Uterus (tissue), 4 donors: ENCODE measurements around the gene LIN54. TPM values are rescaled to one million over a fixed set of nuclear protein-coding genes. Genes with fewer than 3 reads are reported as not detected.
"Not testable (repeated sequence)": the region's sequence is repeated elsewhere in the genome, so short reads cannot be mapped to it uniquely, and the experiment has no call there.

Experiments used
- DNase-seq, 2 donors: peaks; one replicate each; pipeline ENCODE4 v3.0.0-alpha.2; 2019 to 2020
- H3K27ac ChIP-seq, 2 donors: fragments of 200-600 bp; sonication (generic); 1 replicate in 1 of 2; 2 replicates in 1 of 2; pipeline ENCODE4 v1.5.1; 2016 to 2018
- H3K27me3 ChIP-seq, 2 donors: fragments of 200-600 bp; sonication (generic); one replicate each; pipeline ENCODE4 v1.5.1; 2018 to 2019; ENCODE audit warnings: control low read depth in 1 of 2
- H3K36me3 ChIP-seq, 2 donors: fragments of 200-600 bp; sonication (generic); one replicate each; pipeline ENCODE4 v1.5.1; 2019; ENCODE audit warnings: control low read depth in 1 of 2
- H3K4me1 ChIP-seq, 2 donors: fragments of 200-600 bp; sonication (generic); one replicate each; pipeline ENCODE4 v1.5.1; 2018 to 2019; ENCODE audit warnings: control low read depth in 1 of 2
- H3K4me3 ChIP-seq, 2 donors: fragments of 200-600 bp; sonication (generic); 1 replicate in 1 of 2; 2 replicates in 1 of 2; pipeline ENCODE4 v1.5.1; 2018 to 2019; ENCODE audit warnings: mild to moderate bottlenecking in 1 of 2
- H3K9me3 ChIP-seq, 2 donors: fragments of 200-600 bp; sonication (generic); one replicate each; pipeline ENCODE4 v1.5.1; 2019; ENCODE audit warnings: control low read depth in 1 of 2
- POLR2A ChIP-seq, 2 donors: fragments of 450-650 bp; IDR thresholded peaks; one replicate each; pipeline ENCODE4 v1.6.1; 2016; ENCODE audit warnings: antibody characterized with exemption in 2 of 2, mild to moderate bottlenecking in 1 of 2, moderate library complexity in 1 of 2
- intact Hi-C: fragments of 100-400 bp; cut with DNase I; formaldehyde crosslinking; loops from one replicate; pipeline ENCODE4 v1.15.1; 2023; ENCODE audit warnings: low total_unique reads
- total RNA-seq, 4 donors: library from RNA; depleted of rRNA in 3 of 4; stranded (reverse); fragments of >200 nt in 3 of 4; gene quantifications; one replicate each; pipeline versions ENCODE4 v1.1.0 to v1.2.4, GENCODE V29; 2014 to 2023
- TF ChIP-seq, protein P1 (sequence below), 4 experiments: fragments of 200-600 bp in 2 of 4; fragments of 450-650 bp in 2 of 4; sonication (generic) in 2 of 4; IDR thresholded peaks; one replicate each; pipeline ENCODE4 v1.5.1; 2016 to 2019; ENCODE audit warnings: antibody characterized with exemption in 4 of 4, mild to moderate bottlenecking in 2 of 4, moderate library complexity in 1 of 4
- donor health status: DM: yes; HTN: yes; CAD: no.

LIN54 gene
- total RNA-seq, 4 donors from 2014 or later, result 3.3 to 47.6 (median 20.2) TPM

DNA sequence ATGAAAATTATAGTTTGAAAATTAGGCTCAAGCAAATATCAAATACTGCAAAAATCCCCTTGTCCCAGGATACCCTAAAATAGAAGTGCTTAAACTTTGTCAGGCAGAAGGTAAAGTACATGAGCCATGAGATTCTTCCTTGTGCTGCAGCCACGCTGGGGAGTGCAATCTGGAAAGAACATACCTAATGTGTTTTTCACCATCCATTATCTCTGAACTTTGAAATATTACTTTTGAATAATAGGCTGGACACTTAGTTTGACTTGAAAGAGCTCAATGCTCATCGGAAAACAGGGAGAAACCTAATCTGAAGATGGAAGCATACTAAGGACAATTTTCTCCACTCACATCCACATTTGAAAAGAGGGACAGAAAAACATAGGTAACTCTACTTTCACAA is 91.2 kb downstream of the LIN54 start:
- no peaks in the 10 kb centered on the region for H3K4me1 ChIP-seq

DNA sequence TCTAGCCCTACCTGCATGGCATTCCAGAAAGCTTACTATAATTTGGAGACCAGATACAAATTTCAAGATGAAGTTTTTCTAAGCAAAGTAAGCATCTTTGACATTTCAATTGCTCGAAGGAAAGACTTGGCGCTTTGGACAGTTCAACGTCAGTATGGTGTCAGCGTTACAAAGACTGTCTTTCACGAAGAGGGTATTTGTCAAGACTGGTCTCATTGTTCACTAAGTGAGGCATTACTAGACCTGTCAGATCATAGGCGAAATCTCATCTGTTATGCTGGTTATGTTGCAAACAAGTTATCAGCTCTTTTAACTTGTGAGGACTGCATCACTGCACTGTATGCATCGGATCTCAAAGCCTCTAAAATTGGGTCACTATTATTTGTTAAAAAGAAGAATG is 92.5 kb downstream of the LIN54 start:
- intact Hi-C loops, result no loop called here
- Histone ChIP-seq H3K27me3 (no peaks in the 10 kb centered on the region), H3K4me3 (no peak overlapping the region), H3K27ac (no peak overlapping the region), H3K9me3 (no peaks in the 10 kb centered on the region), H3K4me1 (no peaks in the 10 kb centered on the region), H3K36me3 (no peaks in the 10 kb centered on the region)
- TF ChIP-seq, protein P1, sequence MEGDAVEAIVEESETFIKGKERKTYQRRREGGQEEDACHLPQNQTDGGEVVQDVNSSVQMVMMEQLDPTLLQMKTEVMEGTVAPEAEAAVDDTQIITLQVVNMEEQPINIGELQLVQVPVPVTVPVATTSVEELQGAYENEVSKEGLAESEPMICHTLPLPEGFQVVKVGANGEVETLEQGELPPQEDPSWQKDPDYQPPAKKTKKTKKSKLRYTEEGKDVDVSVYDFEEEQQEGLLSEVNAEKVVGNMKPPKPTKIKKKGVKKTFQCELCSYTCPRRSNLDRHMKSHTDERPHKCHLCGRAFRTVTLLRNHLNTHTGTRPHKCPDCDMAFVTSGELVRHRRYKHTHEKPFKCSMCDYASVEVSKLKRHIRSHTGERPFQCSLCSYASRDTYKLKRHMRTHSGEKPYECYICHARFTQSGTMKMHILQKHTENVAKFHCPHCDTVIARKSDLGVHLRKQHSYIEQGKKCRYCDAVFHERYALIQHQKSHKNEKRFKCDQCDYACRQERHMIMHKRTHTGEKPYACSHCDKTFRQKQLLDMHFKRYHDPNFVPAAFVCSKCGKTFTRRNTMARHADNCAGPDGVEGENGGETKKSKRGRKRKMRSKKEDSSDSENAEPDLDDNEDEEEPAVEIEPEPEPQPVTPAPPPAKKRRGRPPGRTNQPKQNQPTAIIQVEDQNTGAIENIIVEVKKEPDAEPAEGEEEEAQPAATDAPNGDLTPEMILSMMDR (IDR thresholded peaks at IDR 0.05), result no peak
- no peak for TF ChIP-seq POLR2A (IDR thresholded peaks at IDR 0.05)
- DNase-seq, result no peak

More for the DNA sequence above, 91.2 kb downstream of the LIN54 start:
- TF ChIP-seq, protein P1 (IDR thresholded peaks at IDR 0.05), result no peak
- no peak for TF ChIP-seq POLR2A (IDR thresholded peaks at IDR 0.05)
- intact Hi-C loops, result no loop called here
- H3K4me3 ChIP-seq, result no peak overlapping the region
- no peaks in the 10 kb centered on the region for H3K9me3 ChIP-seq
- no peak for DNase-seq
- no peak overlapping the region for H3K27ac ChIP-seq
- no peaks in the 10 kb centered on the region for H3K36me3 ChIP-seq
- no peaks in the 10 kb centered on the region for H3K27me3 ChIP-seq

DNA sequence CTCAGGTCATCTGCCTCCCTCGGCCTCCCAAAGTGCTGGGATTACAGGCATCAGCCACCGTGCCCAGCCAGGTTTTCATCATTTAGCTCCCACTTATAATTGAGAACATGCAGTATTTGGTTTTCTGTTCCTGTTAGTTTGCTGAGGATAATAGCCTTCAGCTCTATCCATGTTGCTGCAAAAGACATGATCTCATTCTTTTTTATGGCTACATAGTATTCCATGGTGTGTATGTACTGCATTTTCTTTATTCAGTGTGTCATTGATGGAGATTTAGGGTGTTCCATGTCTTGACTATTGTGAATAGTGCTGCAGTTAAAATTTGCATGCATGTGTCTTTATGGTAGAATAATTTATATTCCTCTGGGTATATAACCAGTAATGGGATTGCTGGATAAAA is 96.7 kb downstream of the LIN54 start:
- DNase-seq, H3K4me1 ChIP-seq, H3K36me3 ChIP-seq, H3K27ac ChIP-seq, H3K27me3 ChIP-seq, intact Hi-C loops, H3K9me3 ChIP-seq, H3K4me3 ChIP-seq: not testable (repeated sequence)

- H3K4me3 ChIP-seq, result no peak overlapping the region
- no peaks in the 10 kb centered on the region for H3K36me3 ChIP-seq
- no peaks in the 10 kb centered on the region for H3K27me3 ChIP-seq
- H3K9me3 ChIP-seq, result no peaks in the 10 kb centered on the region
- no peak for TF ChIP-seq POLR2A (IDR thresholded peaks at IDR 0.05)
- TF ChIP-seq, protein P1 (IDR thresholded peaks at IDR 0.05), result no peak
- no peaks in the 10 kb centered on the region for H3K4me1 ChIP-seq
- intact Hi-C loops, result no loop called here
- DNase-seq, result no peak
- no peak overlapping the region for H3K27ac ChIP-seq
These were observed 97.3 kb downstream of the LIN54 start for GRCh38 chr4:82913305-82913704.

DNA sequence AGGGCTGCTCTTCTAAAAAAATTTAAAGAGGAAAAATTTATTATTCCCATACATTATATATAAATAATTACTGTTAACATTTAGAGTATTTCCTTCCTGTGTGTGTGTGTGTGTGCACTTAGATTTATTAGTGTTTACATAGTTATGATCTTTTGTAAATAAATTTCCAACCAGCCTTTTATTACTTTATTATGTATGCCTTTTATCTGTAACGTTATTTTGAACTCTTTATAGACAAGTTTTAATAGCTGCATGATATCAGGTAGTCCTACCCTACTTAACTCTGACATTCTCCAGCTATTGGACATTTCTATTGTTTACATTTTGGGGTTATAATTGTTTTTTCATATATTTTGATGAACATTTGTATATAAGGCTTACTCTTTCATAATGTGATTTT is 101.3 kb downstream of the LIN54 start:
- intact Hi-C loops, result no loop called here
- no peak for TF ChIP-seq POLR2A (IDR thresholded peaks at IDR 0.05)
- TF ChIP-seq, protein P1 (IDR thresholded peaks at IDR 0.05), result no peak
- H3K4me1 ChIP-seq, result no peaks in the 10 kb centered on the region
- H3K9me3 ChIP-seq, result no peaks in the 10 kb centered on the region
- H3K27me3 ChIP-seq, result no peaks in the 10 kb centered on the region
- no peaks in the 10 kb centered on the region for H3K36me3 ChIP-seq
- H3K4me3 ChIP-seq, result no peak overlapping the region
- DNase-seq, result no peak
- no peak overlapping the region for H3K27ac ChIP-seq

DNA sequence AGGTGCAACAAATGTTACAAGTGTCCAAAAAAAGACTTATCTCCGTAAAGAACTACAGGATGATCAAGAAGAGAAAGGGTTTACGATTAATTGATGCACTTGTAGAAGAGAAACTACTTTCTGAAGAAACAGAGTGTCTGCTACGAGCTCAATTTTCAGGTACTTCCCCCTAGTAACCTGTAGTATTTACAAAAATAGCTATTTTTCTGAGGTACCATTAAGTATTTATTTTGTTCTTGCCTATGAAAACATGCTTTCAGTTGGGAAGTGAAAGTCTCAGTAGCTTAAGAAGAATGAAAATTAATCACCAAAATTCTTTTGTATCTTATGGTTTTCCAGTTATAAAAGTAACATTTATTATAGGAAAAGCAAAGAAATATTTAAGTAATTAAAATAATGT is 104.2 kb downstream of the LIN54 start:
- TF ChIP-seq, protein P1 (IDR thresholded peaks at IDR 0.05), result no peak
- no peak for TF ChIP-seq POLR2A (IDR thresholded peaks at IDR 0.05)
- H3K9me3 ChIP-seq, result no peaks in the 10 kb centered on the region
- intact Hi-C loops, result no loop called here
- H3K4me1 ChIP-seq, result no peaks in the 10 kb centered on the region
- no peaks in the 10 kb centered on the region for H3K27me3 ChIP-seq
- H3K4me3 ChIP-seq, result no peak overlapping the region
- no peak for DNase-seq
- H3K36me3 ChIP-seq, result no peaks in the 10 kb centered on the region
- H3K27ac ChIP-seq, result no peak overlapping the region
